ENCODE data around the gene SZRD1. TPM values are rescaled to one million over a fixed set of nuclear protein-coding genes. Genes with fewer than 3 reads are reported as not detected.

The SZRD1 gene
- total and polyA plus RNA-seq, 8 donors: 24.9 to 53.5 (median 36.5) TPM

- DNase-seq (no peak), FAIRE-seq (no peak), ATAC-seq (no peak)
- intact Hi-C loops (cut with DNase I): no loop called here
- H3K27ac ChIP-seq: no peak overlapping the region
- peaks cover 12 to 38% (median 26%) of the 10 kb centered on the region in 3 donors for H3K4me1 ChIP-seq
- H3K4me3 ChIP-seq: no peak overlapping the region
- WGBS, 2 donors: 81 to 85% methylated on average over 3 of the region's 3 CpGs
- H3K36me3 ChIP-seq: no peaks in the 10 kb centered on the region
- no peaks in the 10 kb centered on the region for H3K9me3 ChIP-seq
- no peak for TF ChIP-seq CTCF (IDR thresholded peaks at IDR 0.05)
- H3K27me3 ChIP-seq: no peaks in the 10 kb centered on the region
Observed at GRCh38 chr1:16372535-16373285, 5.7 kb downstream of the SZRD1 start.

GRCh38 chr1:16374266-16374665, 7.2 kb downstream of the SZRD1 start:
- H3K4me3 ChIP-seq: no peak overlapping the region
- no peaks in the 10 kb centered on the region for H3K9me3 ChIP-seq
- no peak for FAIRE-seq
- no peak for ATAC-seq
- no peak for DNase-seq
- H3K27ac ChIP-seq: no peak overlapping the region
- H3K36me3 ChIP-seq: no peaks in the 10 kb centered on the region
- H3K4me1 ChIP-seq: peaks cover 9 to 32% (median 17%) of the 10 kb centered on the region in 3 donors
- intact Hi-C loops (cut with DNase I): no loop called here
- 86 to 88% methylated on average over 3 of the region's 3 CpGs for WGBS, 2 donors
- no peaks in the 10 kb centered on the region for H3K27me3 ChIP-seq
- no peak for TF ChIP-seq CTCF (IDR thresholded peaks at IDR 0.05)

GRCh38 chr1:16375521-16376340, 8.7 kb downstream of the SZRD1 start:
- peak overlapping the region in 2 of 4 donors; percentile 20 to 37 for H3K27ac ChIP-seq
- WGBS, 2 donors: 44 to 50% methylated on average over 15 of the region's 15 CpGs
- DNase-seq: no peak
- H3K27me3 ChIP-seq: no peaks in the 10 kb centered on the region
- TF ChIP-seq CTCF (IDR thresholded peaks at IDR 0.05): no peak
- peaks cover 11 to 28% (median 12%) of the 10 kb centered on the region in 3 donors for H3K4me1 ChIP-seq
- intact Hi-C loops (cut with DNase I): no loop called here
- H3K36me3 ChIP-seq: no peaks in the 10 kb centered on the region
- no peaks in the 10 kb centered on the region for H3K9me3 ChIP-seq
- no peak overlapping the region for H3K4me3 ChIP-seq
- FAIRE-seq: no peak
- peak in 2 of 4 donors; percentile 21 to 42 for ATAC-seq

GRCh38 chr1:16376971-16377370, 9.9 kb downstream of the SZRD1 start:
- FAIRE-seq (no peak), ATAC-seq (no peak), DNase-seq (no peak)
- Histone ChIP-seq H3K27me3 (no peaks in the 10 kb centered on the region), H3K36me3 (no peaks in the 10 kb centered on the region), H3K4me3 (no peak overlapping the region), H3K4me1 (peaks cover 11 to 26% (median 12%) of the 10 kb centered on the region in 3 donors), H3K9me3 (no peaks in the 10 kb centered on the region), H3K27ac (no peak overlapping the region)
- no peak for TF ChIP-seq CTCF (IDR thresholded peaks at IDR 0.05)
- WGBS, 2 donors: 59 to 68% methylated on average over 4 of the region's 4 CpGs
- intact Hi-C loops (cut with DNase I): no loop called here
